Measurements from ENCODE around the gene FAM120A. TPM values are rescaled to one million over a fixed set of nuclear protein-coding genes. Genes with fewer than 3 reads are reported as not detected.

The FAM120A gene
- total RNA-seq, 5 donors from 2014 or later (not counting 1 experiment from before 2014, with no cell fraction given) = 76.0 to 96.3 (median 93.5) TPM

DNA sequence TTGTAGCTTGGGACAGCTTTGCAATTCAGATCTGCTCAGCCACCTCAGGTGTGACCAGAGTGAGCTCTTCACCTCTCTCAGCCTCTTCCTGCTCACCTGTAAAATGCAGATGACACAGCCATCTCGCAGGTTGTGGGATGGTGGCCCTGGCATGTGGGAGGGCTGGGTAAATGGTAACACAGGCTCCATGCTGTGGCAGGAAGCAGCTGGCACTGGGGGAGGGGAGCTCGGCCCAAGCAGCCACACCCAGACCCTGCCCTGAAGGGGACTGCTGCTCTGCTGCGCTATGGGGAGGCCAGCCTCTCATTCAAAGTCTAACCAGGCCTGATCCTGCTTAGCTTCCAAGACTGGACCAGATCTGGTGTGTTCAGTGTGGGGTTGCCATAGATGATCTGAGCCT, 149.0 kb downstream of the FAM120A start:
- Histone ChIP-seq H3K27me3 (replicated peaks in 1 of 2; ENCODE audit: control insufficient read depth in 2 of 2, extremely low read depth in 1 of 2, insufficient read depth in 2 of 2, low read length in 1 of 2) (no peaks in the 10 kb centered on the region), H3K9me3 (no peaks in the 10 kb centered on the region), H3K36me3 (ENCODE audit: control insufficient read depth in 2 of 2, extremely low read depth in 1 of 2, insufficient read depth in 1 of 2, low read length in 1 of 2) (peaks cover 0 to 8% of the 10 kb centered on the region in 2 donors), H3K4me3 (ENCODE audit: control insufficient read depth in 1 of 2, extremely low read depth in 1 of 2, low read length in 1 of 2) (no peak overlapping the region), H3K27ac (ENCODE audit: low read length) (no peak overlapping the region), H3K4me1 (ENCODE audit: control insufficient read depth in 1 of 2, extremely low read depth in 1 of 2, insufficient read depth in 2 of 2, low read length in 2 of 2) (peaks cover 25 to 49% of the 10 kb centered on the region in 2 experiments)
- DNase-seq (peak in 6 of 35 experiments; percentile 10 to 31 (median 22)), ATAC-seq (replicated peaks in 1 of 4) (peak; percentile 19 to 56 (median 38))
- WGBS (ENCODE audit: insufficient coverage) = no CpG with 5 or more reads among the region's 3 CpGs
- Mint-ChIP-seq H3K27me3 (no peaks in the 10 kb centered on the region), H3K9me3 (peaks cover 0 to 4% (median 3%) of the 10 kb centered on the region in 3 donors), H3K36me3 (peaks cover 10% of the 10 kb centered on the region), H3K4me1 (peaks cover 63 to 74% (median 69%) of the 10 kb centered on the region in 3 donors), H3K27ac (peak overlapping the region in 1 of 2 donors; percentile 63), H3K4me3 (peak overlapping the region in 1 of 3 donors; percentile 64)
- POLR2A ChIA-PET = no interaction called here
- CTCF ChIA-PET = no interaction called here

DNA sequence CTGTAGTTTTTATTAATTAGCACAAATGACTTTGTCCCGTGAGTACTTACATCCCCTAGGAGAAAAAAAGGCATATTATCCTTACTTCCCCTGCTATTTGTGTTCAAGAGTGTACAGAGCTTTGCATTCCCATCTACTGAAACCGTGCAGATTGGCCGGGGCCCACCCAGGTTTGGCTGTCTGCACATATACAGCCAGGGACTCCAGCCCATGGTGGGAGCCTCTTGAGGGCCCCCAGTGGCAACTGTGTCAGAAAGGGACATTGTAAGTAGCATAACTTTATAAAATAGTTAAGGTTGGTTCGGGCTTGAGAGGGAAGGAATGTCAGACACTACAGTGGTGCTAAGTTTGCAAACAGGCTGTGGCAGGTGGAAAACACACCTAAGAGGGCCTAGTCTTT, 149.6 kb downstream of the FAM120A start:
- Histone ChIP-seq H3K4me1 (ENCODE audit: control insufficient read depth in 1 of 2, extremely low read depth in 1 of 2, insufficient read depth in 2 of 2, low read length in 2 of 2) (peaks cover 25 to 47% of the 10 kb centered on the region in 2 experiments), H3K36me3 (ENCODE audit: control insufficient read depth in 2 of 2, extremely low read depth in 1 of 2, insufficient read depth in 1 of 2, low read length in 1 of 2) (peaks cover 0 to 8% of the 10 kb centered on the region in 2 donors), H3K4me3 (ENCODE audit: control insufficient read depth in 1 of 2, extremely low read depth in 1 of 2, low read length in 1 of 2) (no peak overlapping the region), H3K27me3 (replicated peaks in 1 of 2; ENCODE audit: control insufficient read depth in 2 of 2, extremely low read depth in 1 of 2, insufficient read depth in 2 of 2, low read length in 1 of 2) (no peaks in the 10 kb centered on the region), H3K27ac (ENCODE audit: low read length) (no peak overlapping the region), H3K9me3 (no peaks in the 10 kb centered on the region)
- Mint-ChIP-seq H3K27ac (peak overlapping the region in 1 of 2 donors; percentile 63), H3K4me1 (peaks cover 59 to 70% (median 63%) of the 10 kb centered on the region in 3 donors), H3K27me3 (no peaks in the 10 kb centered on the region), H3K36me3 (peaks cover 12% of the 10 kb centered on the region), H3K4me3 (peak overlapping the region in 1 of 3 donors; percentile 64), H3K9me3 (peaks cover 0 to 4% (median 4%) of the 10 kb centered on the region in 3 donors)
- ChIA-PET CTCF (no interaction called here), POLR2A (no interaction called here)
- WGBS (ENCODE audit: insufficient coverage) = 100% methylated on average over 3 of the region's 4 CpGs
- no peak for DNase-seq
- no peak for ATAC-seq (replicated peaks in 1 of 4)

DNA sequence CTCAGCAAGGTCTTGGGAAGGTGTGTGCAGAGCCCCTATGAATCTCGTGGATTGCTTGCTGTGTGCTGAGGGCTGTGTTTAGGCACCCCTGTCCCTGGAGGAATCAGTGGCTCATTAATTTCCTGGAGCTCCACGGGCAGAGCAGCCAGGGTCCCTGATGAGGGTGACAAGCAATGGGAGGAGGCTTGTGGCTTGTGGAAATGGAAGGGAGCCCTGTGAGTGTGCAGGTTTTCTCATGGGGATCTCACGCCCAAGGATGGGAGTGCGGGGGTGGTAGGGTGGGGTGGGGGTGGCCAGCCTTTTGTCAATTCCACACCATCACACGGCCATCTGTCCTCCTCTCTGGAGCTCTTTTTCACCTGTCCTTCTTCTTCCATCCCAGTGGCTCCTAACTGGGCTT, 150.2 kb downstream of the FAM120A start:
- Mint-ChIP-seq H3K27me3 (no peaks in the 10 kb centered on the region), H3K9me3 (peaks cover 4 to 7% (median 4%) of the 10 kb centered on the region in 3 donors), H3K4me3 (peak overlapping the region in 1 of 3 donors; percentile 26), H3K36me3 (peaks cover 18% of the 10 kb centered on the region), H3K4me1 (peaks cover 61 to 71% (median 62%) of the 10 kb centered on the region in 3 donors), H3K27ac (peak overlapping the region; percentile 12 to 80)
- H3K9me3 ChIP-seq = no peaks in the 10 kb centered on the region
- no peaks in the 10 kb centered on the region for H3K27me3 ChIP-seq (replicated peaks in 1 of 2; ENCODE audit: control insufficient read depth in 2 of 2, extremely low read depth in 1 of 2, insufficient read depth in 2 of 2, low read length in 1 of 2)
- no peak overlapping the region for H3K4me3 ChIP-seq (ENCODE audit: control insufficient read depth in 1 of 2, extremely low read depth in 1 of 2, low read length in 1 of 2)
- H3K36me3 ChIP-seq (ENCODE audit: control insufficient read depth in 2 of 2, extremely low read depth in 1 of 2, insufficient read depth in 1 of 2, low read length in 1 of 2) = peaks cover 0 to 8% of the 10 kb centered on the region in 2 donors
- peaks cover 25 to 46% of the 10 kb centered on the region in 2 experiments for H3K4me1 ChIP-seq (ENCODE audit: control insufficient read depth in 1 of 2, extremely low read depth in 1 of 2, insufficient read depth in 2 of 2, low read length in 2 of 2)
- 92% methylated on average over 2 of the region's 5 CpGs for WGBS (ENCODE audit: insufficient coverage)
- ChIA-PET CTCF (interaction anchor here in 1 of 2 donors (0.5 kb wide), 1 partner anchor 435 kb away, joined by 4 read pairs; no protein-coding TSS in a partner anchor), POLR2A (no interaction called here)
- H3K27ac ChIP-seq (ENCODE audit: low read length) = no peak overlapping the region
- ATAC-seq (replicated peaks in 1 of 4) = no peak
- DNase-seq = no peak

DNA sequence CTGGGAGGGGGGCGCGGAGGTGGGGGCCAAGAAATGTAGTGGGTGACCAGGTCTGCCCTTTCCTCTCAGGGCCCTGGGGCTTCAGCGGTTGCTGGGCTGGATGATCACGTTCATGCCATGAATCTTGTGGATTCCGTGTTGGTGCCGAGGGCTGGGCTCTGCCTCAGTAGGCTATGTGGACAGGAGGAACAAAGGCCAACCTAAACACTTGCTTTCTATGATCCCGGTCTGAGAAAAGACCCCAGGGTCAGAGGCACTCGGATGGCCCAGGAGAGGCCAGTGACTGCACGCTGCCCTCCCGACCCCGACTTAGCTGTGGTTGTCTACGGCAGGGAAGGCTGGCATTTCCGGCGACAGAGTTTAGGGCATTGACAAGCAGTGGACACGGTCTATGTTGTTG, 151.5 kb downstream of the FAM120A start:
- ChIA-PET CTCF (interaction anchor here in 1 of 2 donors (0.7 kb wide), 1 partner anchor 599 kb away, joined by 3 read pairs; no protein-coding TSS in a partner anchor), POLR2A (no interaction called here)
- WGBS (ENCODE audit: insufficient coverage) = 98% methylated on average over 11 of the region's 15 CpGs
- Mint-ChIP-seq H3K4me1 (peaks cover 51 to 64% (median 53%) of the 10 kb centered on the region in 3 donors), H3K9me3 (peaks cover 4 to 12% (median 8%) of the 10 kb centered on the region in 3 donors), H3K27ac (no peak overlapping the region), H3K27me3 (no peaks in the 10 kb centered on the region), H3K4me3 (no peak overlapping the region), H3K36me3 (peaks cover 27% of the 10 kb centered on the region)
- H3K4me1 ChIP-seq (ENCODE audit: control insufficient read depth in 1 of 2, extremely low read depth in 1 of 2, insufficient read depth in 2 of 2, low read length in 2 of 2) = peaks cover 24 to 35% of the 10 kb centered on the region in 2 experiments
- H3K9me3 ChIP-seq = no peaks in the 10 kb centered on the region
- H3K4me3 ChIP-seq (ENCODE audit: control insufficient read depth in 1 of 2, extremely low read depth in 1 of 2, low read length in 1 of 2) = no peak overlapping the region
- no peak overlapping the region for H3K27ac ChIP-seq (ENCODE audit: low read length)
- H3K27me3 ChIP-seq (replicated peaks in 1 of 2; ENCODE audit: control insufficient read depth in 2 of 2, extremely low read depth in 1 of 2, insufficient read depth in 2 of 2, low read length in 1 of 2) = no peaks in the 10 kb centered on the region
- peaks cover 0 to 8% of the 10 kb centered on the region in 2 donors for H3K36me3 ChIP-seq (ENCODE audit: control insufficient read depth in 2 of 2, extremely low read depth in 1 of 2, insufficient read depth in 1 of 2, low read length in 1 of 2)
- DNase-seq (no peak), ATAC-seq (replicated peaks in 1 of 4) (no peak)

DNA sequence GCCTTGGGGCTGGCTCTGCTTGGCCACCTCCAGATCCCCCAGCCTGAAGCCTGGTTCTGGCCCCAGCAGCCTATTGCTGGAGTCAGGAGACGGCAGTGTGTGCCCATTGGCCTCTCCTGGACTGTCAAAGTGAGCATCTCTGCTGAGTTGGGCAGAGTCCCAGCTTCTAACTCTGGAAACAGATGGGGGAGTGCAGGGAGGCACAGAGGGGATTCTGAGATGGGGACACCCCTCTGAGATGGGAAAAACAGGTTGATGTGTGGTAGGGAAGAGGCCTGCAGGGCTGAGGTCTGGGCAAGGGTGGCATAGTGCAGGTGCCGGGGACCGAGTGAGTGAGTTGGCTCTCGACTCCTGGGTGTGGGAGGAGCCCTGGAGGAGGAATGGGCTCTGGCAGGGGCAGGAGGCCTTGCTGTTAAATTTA, 152.4 kb downstream of the FAM120A start:
- Histone ChIP-seq H3K27me3 (replicated peaks in 1 of 2; ENCODE audit: control insufficient read depth in 2 of 2, extremely low read depth in 1 of 2, insufficient read depth in 2 of 2, low read length in 1 of 2) (no peaks in the 10 kb centered on the region), H3K4me3 (ENCODE audit: control insufficient read depth in 1 of 2, extremely low read depth in 1 of 2, low read length in 1 of 2) (no peak overlapping the region), H3K9me3 (no peaks in the 10 kb centered on the region), H3K4me1 (ENCODE audit: control insufficient read depth in 1 of 2, extremely low read depth in 1 of 2, insufficient read depth in 2 of 2, low read length in 2 of 2) (peaks cover 18 to 26% of the 10 kb centered on the region in 2 experiments), H3K27ac (ENCODE audit: low read length) (no peak overlapping the region), H3K36me3 (ENCODE audit: control insufficient read depth in 2 of 2, extremely low read depth in 1 of 2, insufficient read depth in 1 of 2, low read length in 1 of 2) (peaks cover 0 to 8% of the 10 kb centered on the region in 2 donors)
- POLR2A ChIA-PET = no interaction called here
- Mint-ChIP-seq H3K9me3 (peaks cover 4 to 13% (median 10%) of the 10 kb centered on the region in 3 donors), H3K27me3 (no peaks in the 10 kb centered on the region), H3K27ac (no peak overlapping the region), H3K4me1 (peaks cover 42 to 55% (median 44%) of the 10 kb centered on the region in 3 donors), H3K4me3 (no peak overlapping the region), H3K36me3 (peaks cover 28% of the 10 kb centered on the region)
- 79% methylated on average over 4 of the region's 4 CpGs for WGBS (ENCODE audit: insufficient coverage)
- no peak for ATAC-seq (replicated peaks in 1 of 4)
- CTCF ChIA-PET = no interaction called here
- DNase-seq = no peak

DNA sequence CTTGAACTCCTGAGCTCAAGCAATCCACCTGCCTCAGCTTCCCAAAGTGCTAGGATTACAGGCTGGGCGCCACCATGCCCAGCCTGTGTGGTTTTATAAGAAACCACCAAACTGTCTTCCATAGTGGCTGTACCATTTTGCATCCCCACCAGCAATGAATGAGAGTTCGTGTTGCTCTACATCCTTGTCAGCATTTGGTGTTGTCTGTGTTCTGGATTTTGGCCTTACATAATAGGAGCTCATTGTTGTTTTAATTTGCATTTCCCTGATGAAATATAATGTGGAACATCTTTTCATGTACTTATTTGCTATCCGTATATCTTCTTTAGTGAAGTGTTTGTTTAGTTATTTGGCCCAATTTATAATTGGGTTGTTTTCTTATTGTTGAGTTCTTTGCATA, 154.7 kb downstream of the FAM120A start:
- DNase-seq = no peak
- ChIA-PET CTCF (no interaction called here), POLR2A (no interaction called here)
- Histone ChIP-seq H3K36me3 (ENCODE audit: control insufficient read depth in 2 of 2, extremely low read depth in 1 of 2, insufficient read depth in 1 of 2, low read length in 1 of 2) (peaks cover 0 to 8% of the 10 kb centered on the region in 2 donors), H3K27ac (ENCODE audit: low read length) (no peak overlapping the region), H3K9me3 (no peaks in the 10 kb centered on the region), H3K4me1 (ENCODE audit: control insufficient read depth in 1 of 2, extremely low read depth in 1 of 2, insufficient read depth in 2 of 2, low read length in 2 of 2) (peaks cover under 1 to 4% of the 10 kb centered on the region in 2 experiments), H3K4me3 (ENCODE audit: control insufficient read depth in 1 of 2, extremely low read depth in 1 of 2, low read length in 1 of 2) (no peak overlapping the region), H3K27me3 (replicated peaks in 1 of 2; ENCODE audit: control insufficient read depth in 2 of 2, extremely low read depth in 1 of 2, insufficient read depth in 2 of 2, low read length in 1 of 2) (no peaks in the 10 kb centered on the region)
- Mint-ChIP-seq H3K36me3 (peaks cover 38% of the 10 kb centered on the region), H3K4me1 (peaks cover 21 to 32% (median 21%) of the 10 kb centered on the region in 3 donors), H3K4me3 (no peak overlapping the region), H3K27me3 (no peaks in the 10 kb centered on the region), H3K9me3 (peaks cover 8 to 26% (median 23%) of the 10 kb centered on the region in 3 donors), H3K27ac (no peak overlapping the region)
- 80% methylated on average over 1 of the region's 3 CpGs for WGBS (ENCODE audit: insufficient coverage)
- no peak for ATAC-seq (replicated peaks in 1 of 4)

All from T-cell (primary cell).